Trophoblast cell (in vitro differentiated cells and primary cell): ENCODE results near the gene HERPUD2.

Experiments used
- DNase-seq, 2 donors: peaks; one replicate each; pipeline ENCODE4 v3.0.0-alpha.2; 2016
- H2AFZ ChIP-seq: 2 replicates; pipeline ENCODE4 v1.6.1; 2013; ENCODE audit warnings: low read length, moderate library complexity, mild to moderate bottlenecking; ENCODE audit not compliant: insufficient read depth, poor library complexity
- H2AK5ac ChIP-seq: 2 replicates; pipeline ENCODE4 v1.6.1; 2013; ENCODE audit warnings: mild to moderate bottlenecking, low read length
- H2BK120ac ChIP-seq: 2 replicates; pipeline ENCODE4 v1.6.1; 2013; ENCODE audit warnings: low read length, mild to moderate bottlenecking, moderate library complexity; ENCODE audit not compliant: insufficient read depth, poor library complexity
- H2BK12ac ChIP-seq: 2 replicates; pipeline ENCODE4 v1.6.1; 2013; ENCODE audit warnings: mild to moderate bottlenecking, low read length, moderate library complexity
- H2BK5ac ChIP-seq: 2 replicates; pipeline ENCODE4 v1.6.1; 2013; ENCODE audit warnings: low read length, low read depth, moderate library complexity, mild to moderate bottlenecking; ENCODE audit not compliant: poor library complexity
- H3K14ac ChIP-seq: 2 replicates; pipeline ENCODE4 v1.6.1; 2013; ENCODE audit warnings: mild to moderate bottlenecking, low read length
- H3K18ac ChIP-seq: 2 replicates; pipeline ENCODE4 v1.6.1; 2013; ENCODE audit warnings: mild to moderate bottlenecking, low read length
- H3K23ac ChIP-seq: 2 replicates; pipeline ENCODE4 v1.6.1; 2013; ENCODE audit warnings: low read length
- H3K27ac ChIP-seq: 2 replicates; pipeline ENCODE4 v1.5.1; 2013; ENCODE audit warnings: low read depth, mild to moderate bottlenecking, inconsistent platforms, low read length, moderate library complexity
- H3K27me3 ChIP-seq: 2 replicates; pipeline ENCODE4 v1.6.1; 2013; ENCODE audit warnings: inconsistent platforms, mild to moderate bottlenecking, low read length, moderate library complexity; ENCODE audit not compliant: insufficient read depth
- H3K36me3 ChIP-seq, 2 experiments: 1 replicate in 1 of 2; 2 replicates in 1 of 2; pipeline ENCODE4 v1.6.1; 2013; ENCODE audit warnings: low read length in 2 of 2, mild to moderate bottlenecking in 2 of 2, moderate library complexity in 1 of 2; ENCODE audit not compliant: insufficient read depth in 2 of 2, control insufficient read depth in 1 of 2
- H3K4ac ChIP-seq: 2 replicates; pipeline ENCODE4 v1.6.1; 2013; ENCODE audit warnings: low read depth, mild to moderate bottlenecking, low read length, moderate library complexity
- H3K4me1 ChIP-seq, 2 experiments: 1 replicate in 1 of 2; 2 replicates in 1 of 2; pipeline ENCODE4 v1.6.1; 2013; ENCODE audit warnings: low read length in 2 of 2, mild to moderate bottlenecking in 2 of 2, moderate library complexity in 1 of 2; ENCODE audit not compliant: insufficient read depth in 2 of 2, control insufficient read depth in 1 of 2
- H3K4me2 ChIP-seq: 2 replicates; pipeline ENCODE4 v1.6.1; 2013; ENCODE audit warnings: inconsistent platforms, mild to moderate bottlenecking, low read length, moderate library complexity
- H3K4me3 ChIP-seq: 2 replicates; pipeline ENCODE4 v1.5.1; 2013; ENCODE audit warnings: mild to moderate bottlenecking, low read depth, low read length, inconsistent platforms
- H3K79me1 ChIP-seq: one replicate; pipeline ENCODE4 v1.6.1; 2013; ENCODE audit warnings: low read length
- H3K79me2 ChIP-seq: 2 replicates; pipeline ENCODE4 v1.6.1; 2013; ENCODE audit warnings: low read length, mild to moderate bottlenecking; ENCODE audit not compliant: control insufficient read depth, insufficient read depth, poor library complexity
- H3K9ac ChIP-seq: 2 replicates; pipeline ENCODE4 v1.6.1; 2013; ENCODE audit warnings: mild to moderate bottlenecking, low read length
- H3K9me3 ChIP-seq: 2 replicates; pipeline ENCODE4 v1.6.1; 2013; ENCODE audit warnings: low read depth, mild to moderate bottlenecking, control low read depth, inconsistent platforms, low read length; ENCODE audit not compliant: insufficient read depth
- H4K12ac ChIP-seq: 2 replicates; pipeline ENCODE4 v1.6.1; 2013; ENCODE audit warnings: low read depth, mild to moderate bottlenecking, low read length, moderate library complexity
- H4K8ac ChIP-seq: 2 replicates; pipeline ENCODE4 v1.6.1; 2013; ENCODE audit warnings: low read depth, mild to moderate bottlenecking, low read length, moderate library complexity
- H4K91ac ChIP-seq: one replicate; pipeline ENCODE4 v1.6.1; 2013; ENCODE audit warnings: low read depth, mild to moderate bottlenecking, low read length, moderate library complexity
- WGBS: extraction: QIAGEN DNeasy Blood & Tissue Kit; methylation state at CpG from one replicate; pipeline ENCODE4 v1.1.7; 2013; ENCODE audit warnings: missing lambda C conversion rate; ENCODE audit not compliant: insufficient read length, insufficient coverage; ENCODE audit errors: extremely low coverage; 5-methylcytosine and 5-hydroxymethylcytosine counted together

HERPUD2 gene

DNA sequence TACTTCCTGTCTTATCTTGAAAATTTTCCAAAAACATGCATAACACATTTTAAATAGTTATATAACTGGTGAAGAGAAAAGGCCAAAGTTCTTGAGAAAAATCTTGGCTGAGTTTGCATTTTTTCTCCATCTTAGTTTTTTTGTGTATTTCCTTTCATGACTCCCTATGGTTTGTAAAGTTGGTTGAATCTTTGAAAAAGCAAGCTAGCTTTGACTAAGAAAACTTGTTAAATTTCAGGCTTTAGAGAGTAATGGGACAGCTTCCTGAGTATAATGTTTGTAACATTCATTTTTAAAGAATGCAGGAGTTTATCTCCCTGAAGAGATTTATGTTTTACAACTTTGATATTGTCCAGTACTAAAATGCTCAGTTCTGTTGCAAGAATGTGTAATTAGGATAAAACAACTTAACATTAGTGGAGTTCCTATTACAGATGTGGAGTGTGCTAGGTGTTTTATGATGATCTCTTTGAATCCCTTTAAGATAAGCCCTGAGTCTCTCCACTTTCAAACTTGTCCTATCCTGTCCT lies 11.1 kb upstream of the HERPUD2 start:
- H2AFZ ChIP-seq: no peak overlapping the region
- H3K9me3 ChIP-seq: no peaks in the 10 kb centered on the region
- peaks cover 14% of the 10 kb centered on the region for H3K79me1 ChIP-seq
- H3K79me2 ChIP-seq: peaks cover 2% of the 10 kb centered on the region
- no peak overlapping the region for H3K4me3 ChIP-seq
- no peaks in the 10 kb centered on the region for H3K36me3 ChIP-seq
- no peak overlapping the region for H3K23ac ChIP-seq
- no peak overlapping the region for H4K12ac ChIP-seq
- no peak for DNase-seq
- no peak overlapping the region for H3K18ac ChIP-seq
- H2BK5ac ChIP-seq: no peak overlapping the region
- no peak overlapping the region for H4K8ac ChIP-seq
- H3K4me2 ChIP-seq: no peak overlapping the region
- H3K4me1 ChIP-seq: peaks cover 11 to 13% of the 10 kb centered on the region in 2 experiments
- H3K14ac ChIP-seq: no peak overlapping the region
- no peaks in the 10 kb centered on the region for H3K27me3 ChIP-seq
- H2BK120ac ChIP-seq: no peak overlapping the region
- no peak overlapping the region for H2BK12ac ChIP-seq
- H2AK5ac ChIP-seq: no peak overlapping the region
- H3K9ac ChIP-seq: no peak overlapping the region
- no peak overlapping the region for H3K4ac ChIP-seq
- H4K91ac ChIP-seq: no peak overlapping the region
- H3K27ac ChIP-seq: no peak overlapping the region

DNA sequence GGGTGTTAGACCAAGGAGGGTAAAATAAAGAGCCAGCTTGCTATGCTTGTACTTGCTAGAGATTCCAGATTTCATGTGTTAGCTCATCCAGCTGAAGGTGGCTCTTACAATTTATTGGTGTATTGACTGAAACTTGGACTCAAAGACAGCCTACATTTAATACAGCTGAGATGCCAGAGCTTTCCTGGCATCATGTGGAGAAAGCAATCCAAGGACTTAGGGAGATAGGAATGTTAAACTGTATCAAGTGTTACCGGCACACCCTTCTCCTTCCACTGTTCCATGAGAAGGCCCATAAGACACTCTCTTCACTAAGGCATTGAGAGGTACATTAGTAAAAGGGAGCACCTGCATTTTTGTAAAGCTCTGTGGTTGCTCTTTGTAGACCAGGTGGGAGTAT lies 9.3 kb upstream of the HERPUD2 start:
- Histone ChIP-seq H2BK12ac (no peak overlapping the region), H4K91ac (no peak overlapping the region), H3K27ac (no peak overlapping the region), H3K23ac (no peak overlapping the region), H2AFZ (no peak overlapping the region), H3K4ac (no peak overlapping the region), H3K79me2 (peaks cover 2% of the 10 kb centered on the region), H3K4me1 (peaks cover 11% of the 10 kb centered on the region in 2 experiments), H4K12ac (no peak overlapping the region), H2BK5ac (no peak overlapping the region), H3K79me1 (peaks cover 11% of the 10 kb centered on the region), H3K9me3 (no peaks in the 10 kb centered on the region), H3K4me2 (no peak overlapping the region), H3K27me3 (no peaks in the 10 kb centered on the region), H3K4me3 (no peak overlapping the region), H3K14ac (no peak overlapping the region), H2BK120ac (no peak overlapping the region), H3K36me3 (no peaks in the 10 kb centered on the region), H3K9ac (no peak overlapping the region), H3K18ac (no peak overlapping the region), H4K8ac (no peak overlapping the region), H2AK5ac (no peak overlapping the region)
- WGBS: no CpG with 5 or more reads among the region's 1 CpG
- DNase-seq: no peak

DNA sequence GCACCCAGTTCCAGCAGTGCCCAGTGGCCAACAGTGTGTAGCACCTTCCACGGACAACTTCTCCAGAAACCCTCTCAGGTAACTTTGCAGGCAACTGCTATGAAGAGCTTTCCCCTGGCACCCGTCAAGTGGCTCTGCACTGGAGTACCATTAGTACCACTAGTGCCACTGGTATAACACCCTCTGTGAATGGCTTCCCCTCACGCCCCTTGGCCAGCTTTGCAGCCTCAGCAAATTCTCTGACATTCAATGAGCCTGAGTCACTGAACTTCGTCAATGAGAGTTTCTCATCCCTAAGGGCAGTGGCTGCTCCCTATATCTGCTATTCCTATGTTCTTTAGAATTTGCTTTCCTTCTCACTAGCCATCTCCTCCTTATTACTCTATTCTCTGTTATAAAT lies 7.6 kb upstream of the HERPUD2 start:
- Histone ChIP-seq H3K9ac (no peak overlapping the region), H2AK5ac (no peak overlapping the region), H2BK5ac (no peak overlapping the region), H2BK12ac (no peak overlapping the region), H3K18ac (no peak overlapping the region), H3K79me2 (peaks cover 2% of the 10 kb centered on the region), H3K14ac (no peak overlapping the region), H2BK120ac (no peak overlapping the region), H3K36me3 (no peaks in the 10 kb centered on the region), H4K91ac (no peak overlapping the region), H3K4ac (no peak overlapping the region), H3K23ac (no peak overlapping the region), H3K79me1 (peaks cover 6% of the 10 kb centered on the region), H3K4me3 (no peak overlapping the region), H3K27ac (no peak overlapping the region), H3K4me2 (no peak overlapping the region), H4K8ac (no peak overlapping the region), H3K27me3 (no peaks in the 10 kb centered on the region), H3K9me3 (no peaks in the 10 kb centered on the region), H2AFZ (no peak overlapping the region), H4K12ac (no peak overlapping the region), H3K4me1 (peaks cover 12 to 14% of the 10 kb centered on the region in 2 experiments)
- no CpG with 5 or more reads among the region's 4 CpGs for WGBS
- no peak for DNase-seq

DNA sequence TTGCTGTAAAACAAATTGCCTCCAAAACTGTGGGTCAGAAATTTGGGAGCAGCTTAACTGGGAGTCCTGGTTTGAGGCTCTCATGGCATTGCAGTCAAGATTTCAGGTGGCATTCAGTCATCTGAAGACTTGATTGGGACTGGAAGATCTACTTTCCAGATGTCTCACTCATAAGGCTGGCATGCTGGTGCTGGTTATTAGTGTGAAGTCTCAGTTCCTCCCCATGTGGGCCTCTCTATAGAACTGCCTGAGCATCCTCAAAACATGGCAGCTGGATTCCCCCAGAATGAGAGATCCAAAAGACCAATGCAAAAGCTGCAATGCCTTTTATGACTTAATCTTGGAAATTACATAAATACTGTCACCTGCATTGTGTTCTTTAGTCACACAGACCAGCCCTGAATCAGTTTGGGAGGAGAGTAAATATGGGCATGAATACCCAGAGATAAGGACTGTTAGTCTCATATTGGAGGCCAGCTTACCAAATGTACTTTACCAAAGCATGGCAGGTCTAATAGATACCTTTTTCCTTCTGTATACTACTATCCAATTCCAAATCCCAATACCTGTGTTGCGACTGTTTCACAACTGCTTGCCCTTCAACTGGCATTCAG lies 6.5 kb upstream of the HERPUD2 start:
- Histone ChIP-seq H3K4me3 (no peak overlapping the region), H2AFZ (no peak overlapping the region), H3K9me3 (no peaks in the 10 kb centered on the region), H3K4ac (no peak overlapping the region), H3K79me1 (peaks cover 2% of the 10 kb centered on the region), H3K4me2 (no peak overlapping the region), H3K79me2 (no peaks in the 10 kb centered on the region), H3K4me1 (peaks cover 12 to 13% of the 10 kb centered on the region in 2 experiments), H3K23ac (no peak overlapping the region), H3K27ac (no peak overlapping the region), H3K14ac (no peak overlapping the region), H3K27me3 (no peaks in the 10 kb centered on the region), H4K91ac (no peak overlapping the region), H3K9ac (no peak overlapping the region), H2BK12ac (no peak overlapping the region), H3K36me3 (no peaks in the 10 kb centered on the region), H4K12ac (no peak overlapping the region), H2BK120ac (no peak overlapping the region), H2BK5ac (no peak overlapping the region), H4K8ac (no peak overlapping the region), H2AK5ac (no peak overlapping the region), H3K18ac (no peak overlapping the region)
- DNase-seq: no peak
- no CpG with 5 or more reads among the region's 1 CpG for WGBS
